Loucy (cell line): ENCODE data around the gene GPR17.

ENCODE experiments used
- H2AFZ ChIP-seq: fragments of 200-600 bp; sonication (generic); 2 replicates; pipeline ENCODE4 v1.6.0; 2016; ENCODE audit warnings: antibody characterized with exemption, mild to moderate bottlenecking, low read length, moderate library complexity
- H3F3A ChIP-seq: fragments of 200-600 bp; 2 replicates; pipeline ENCODE4 v1.6.0; 2016; ENCODE audit warnings: antibody characterized with exemption, low read depth, mild to moderate bottlenecking
- H3K27me3 ChIP-seq: fragments of 200-600 bp; sonication (generic); 2 replicates; pipeline ENCODE4 v1.6.1; 2014; ENCODE audit warnings: low read length, mild to moderate bottlenecking; ENCODE audit not compliant: insufficient read depth, poor library complexity, severe bottlenecking
- H3K36me3 ChIP-seq: fragments of 200-600 bp; sonication (generic); 2 replicates; pipeline ENCODE4 v1.6.1; 2016; ENCODE audit warnings: low read length; ENCODE audit not compliant: insufficient read depth
- H3K4me1 ChIP-seq: fragments of 200-600 bp; sonication (generic); 2 replicates; pipeline ENCODE4 v1.5.1; 2014; ENCODE audit warnings: low read length, mild to moderate bottlenecking; ENCODE audit not compliant: insufficient read depth, poor library complexity, severe bottlenecking
- H3K4me2 ChIP-seq: fragments of 200-600 bp; sonication (generic); 2 replicates; pipeline ENCODE4 v1.6.0; 2014; ENCODE audit warnings: antibody characterized with exemption, low read length, low read depth, mild to moderate bottlenecking; ENCODE audit not compliant: poor library complexity, severe bottlenecking
- H3K4me3 ChIP-seq: fragments of 200-600 bp; sonication (generic); 2 replicates; pipeline ENCODE4 v1.5.1; 2014; ENCODE audit warnings: low read length, mild to moderate bottlenecking, mixed read lengths; ENCODE audit not compliant: poor library complexity, severe bottlenecking
- H3K79me2 ChIP-seq: fragments of 200-600 bp; sonication (generic); 2 replicates; pipeline ENCODE4 v1.6.1; 2014; ENCODE audit warnings: low read length; ENCODE audit not compliant: insufficient read depth
- H3K9ac ChIP-seq: fragments of 200-600 bp; sonication (generic); 2 replicates; pipeline ENCODE4 v1.6.0; 2014; ENCODE audit warnings: mild to moderate bottlenecking, low read depth, low read length, moderate library complexity; ENCODE audit not compliant: poor library complexity, severe bottlenecking
- H3K9me2 ChIP-seq: fragments of 200-600 bp; sonication (generic); replicated peaks from 2 replicates; pipeline ENCODE4 v1.6.1; 2016; ENCODE audit warnings: low read depth, low read length, mixed read lengths
- H3K9me3 ChIP-seq: fragments of 200-600 bp; sonication (generic); 2 replicates; pipeline ENCODE4 v1.6.1; 2014; ENCODE audit warnings: mild to moderate bottlenecking, antibody characterized with exemption, low read length, low read depth; ENCODE audit not compliant: insufficient read depth
- H4K20me1 ChIP-seq: fragments of 200-600 bp; sonication (generic); 2 replicates; pipeline ENCODE4 v1.6.0; 2014; ENCODE audit warnings: antibody characterized with exemption, low read length, mild to moderate bottlenecking; ENCODE audit not compliant: insufficient read depth, poor library complexity, severe bottlenecking
- CTCF ChIP-seq: fragments of 200-600 bp; sonication (generic); conservative IDR thresholded peaks from 2 replicates; pipeline ENCODE4 v1.5.1; 2014; ENCODE audit warnings: mild to moderate bottlenecking, antibody characterized with exemption, low read length
- EZH2phosphoT487 ChIP-seq: fragments of 200-600 bp; IDR thresholded peaks from 2 replicates; pipeline ENCODE4 v1.6.1; 2018; ENCODE audit warnings: antibody characterized with exemption, mild to moderate bottlenecking, moderate library complexity, borderline replicate concordance

GPR17 gene

DNA sequence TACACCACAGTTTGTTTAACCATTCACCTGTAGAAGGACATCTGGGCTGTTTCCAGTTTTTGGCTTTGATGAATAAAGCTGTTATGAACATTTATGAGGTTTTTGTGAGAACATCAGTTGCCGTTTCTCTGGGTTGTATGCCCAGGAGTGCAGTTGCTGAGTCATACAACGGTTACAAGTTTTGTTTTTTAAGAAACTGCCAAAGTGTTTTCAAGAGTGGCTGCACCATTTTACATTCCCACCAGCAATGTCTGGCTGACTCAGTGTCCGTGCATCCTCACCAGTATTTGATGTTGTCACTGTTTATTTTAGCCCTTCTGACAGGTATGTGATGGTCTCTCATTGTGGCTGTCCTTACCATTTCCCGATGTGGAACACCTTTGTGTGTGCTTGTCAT lies 48.0 kb upstream of the GPR17 start:
- Histone ChIP-seq H3K27me3 (no peaks in the 10 kb centered on the region), H3K79me2 (no peaks in the 10 kb centered on the region), H2AFZ (0 out of 2 replicates have a peak overlapping the region, but pooled peaks have one; percentile 15), H3K36me3 (no peaks in the 10 kb centered on the region), H4K20me1 (no peaks in the 10 kb centered on the region), H3F3A (no peaks in the 10 kb centered on the region), H3K9me2 (no peaks in the 10 kb centered on the region), H3K4me3 (no peak overlapping the region), H3K4me2 (peak overlapping the region; percentile 8), H3K9ac (no peak overlapping the region), H3K9me3 (peaks cover 10% of the 10 kb centered on the region; the same call in 1 of the 2 replicates), H3K4me1 (peaks cover 21% of the 10 kb centered on the region)
- no peak for TF ChIP-seq EZH2phosphoT487
- no peak for TF ChIP-seq CTCF

- Histone ChIP-seq H2AFZ (no peak overlapping the region), H3K79me2 (no peaks in the 10 kb centered on the region), H3K27me3 (no peaks in the 10 kb centered on the region), H3F3A (no peaks in the 10 kb centered on the region), H3K36me3 (no peaks in the 10 kb centered on the region), H3K9ac (no peak overlapping the region), H4K20me1 (no peaks in the 10 kb centered on the region), H3K9me2 (no peaks in the 10 kb centered on the region), H3K9me3 (peaks cover 16% of the 10 kb centered on the region; the same call in 1 of the 2 replicates), H3K4me2 (no peak overlapping the region), H3K4me3 (no peak overlapping the region), H3K4me1 (peaks cover 21% of the 10 kb centered on the region)
- TF ChIP-seq CTCF = no peak
- no peak for TF ChIP-seq EZH2phosphoT487
These were observed 47.2 kb upstream of the GPR17 start for GRCh38 chr2:127598711-127599110.

DNA sequence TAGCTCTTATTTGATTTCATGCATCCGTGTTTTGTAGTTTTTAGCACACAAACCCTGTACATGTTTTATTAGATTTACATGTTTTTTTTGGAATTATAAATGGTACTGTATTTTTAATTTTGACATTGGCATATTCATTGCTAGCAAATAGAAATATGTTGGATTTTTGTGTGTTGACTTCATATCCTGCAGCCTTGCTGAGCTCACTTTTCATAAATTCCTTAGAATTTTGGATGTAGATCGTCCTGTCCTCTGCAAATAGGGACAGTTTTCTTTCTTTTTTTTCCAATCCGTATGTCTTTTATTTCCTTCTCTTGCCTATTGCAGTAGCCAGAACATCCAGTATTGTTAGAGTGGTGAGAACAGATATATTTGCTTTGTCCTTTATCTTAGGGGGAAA lies 46.7 kb upstream of the GPR17 start:
- Histone ChIP-seq H4K20me1 (no peaks in the 10 kb centered on the region), H3K79me2 (no peaks in the 10 kb centered on the region), H3F3A (no peaks in the 10 kb centered on the region), H3K4me1 (peaks cover 21% of the 10 kb centered on the region), H3K9ac (no peak overlapping the region), H3K9me3 (peaks cover 16% of the 10 kb centered on the region; the same call in 1 of the 2 replicates), H3K4me3 (no peak overlapping the region), H3K4me2 (no peak overlapping the region), H3K36me3 (no peaks in the 10 kb centered on the region), H3K27me3 (no peaks in the 10 kb centered on the region), H2AFZ (no peak overlapping the region), H3K9me2 (no peaks in the 10 kb centered on the region)
- TF ChIP-seq EZH2phosphoT487 (no peak), CTCF (no peak)
